ENCODE data around the gene TK2. TPM values are rescaled to one million over a fixed set of nuclear protein-coding genes. Genes with fewer than 3 reads are reported as not detected.

Gene TK2
- total and polyA plus RNA-seq, 9 of the 15 experiments (the other 6 are each of a cell fraction or from before 2014, with no cell fraction given), result 1.1 to 10.2 (median 5.3) TPM

- no peak for TF ChIP-seq ZBTB49 (CRISPR knock-in tag; IDR thresholded peaks at IDR 0.05; ENCODE audit: borderline replicate concordance)
These were observed 39.2 kb upstream of the TK2 start (continued) for GRCh38 chr16:66588981-66589713.

- H3K27me3 ChIP-seq (ENCODE audit: control insufficient read depth in 2 of 2, insufficient read depth in 2 of 2, low read length in 2 of 2), result no peaks in the 10 kb centered on the region
- no peaks in the 10 kb centered on the region for H3K79me2 ChIP-seq (ENCODE audit: control insufficient read depth, insufficient read depth, low read length)
- H4K20me1 ChIP-seq (replicated peaks; ENCODE audit: control insufficient read depth, insufficient read depth, low read length), result no peaks in the 10 kb centered on the region
- ATAC-seq (no peak), DNase-seq (ENCODE audit: extremely low read depth in 1 of 4, low spot score in 3 of 4) (no peak), FAIRE-seq (no peak)
- no TSS peak for BruUV-seq (replicated peaks)
- no peak overlapping the region for H3K4me3 ChIP-seq
- ChIA-PET CTCF (ENCODE audit: low intra/inter-chr PET ratio) (interaction anchor here (1.8 to 3.5 kb wide), 2 partner anchors 109 to 181 kb away, joined by 17 to 22 read pairs; no protein-coding TSS in a partner anchor), POLR2A (no interaction called here)
- H3K9me3 ChIP-seq (replicated peaks; ENCODE audit: control insufficient read depth, insufficient read depth, low read depth, low read length), result no peaks in the 10 kb centered on the region
- no peak overlapping the region for H3K4me2 ChIP-seq (ENCODE audit: insufficient read depth, low read length)
- H3K27ac ChIP-seq (ENCODE audit: extremely low read depth, low read depth, low read length), result no peak overlapping the region
- peak; percentile 39 for TF ChIP-seq ZNF316 (IDR thresholded peaks at IDR 0.05)
- no peak for TF ChIP-seq ETV1 (tag; conservative IDR thresholded peaks at IDR 0.05; ENCODE audit: low read depth)
- TF ChIP-seq EP300 (IDR thresholded peaks at IDR 0.05; ENCODE audit: low read length), result no peak
- no peak for TF ChIP-seq POLR2G (IDR thresholded peaks at IDR 0.05; ENCODE audit: low read depth, low read length)
- TF ChIP-seq DDX20 (tag; IDR thresholded peaks at IDR 0.05; ENCODE audit: low read depth), result no peak
- no peak for TF ChIP-seq SPI1 (IDR thresholded peaks at IDR 0.05; ENCODE audit: borderline replicate concordance, low read depth, low read length)
- no peak for TF ChIP-seq SMAD1 (IDR thresholded peaks at IDR 0.05; ENCODE audit: low read depth, low read length, partially characterized antibody)
- TF ChIP-seq SNAPC5 (CRISPR knock-in tag; IDR thresholded peaks at IDR 0.05), result no peak
- TF ChIP-seq CHD2 (IDR thresholded peaks at IDR 0.05; ENCODE audit: low read depth, low read length), result no peak
- peak; percentile 33; the same call in 1 of the 2 replicates for TF ChIP-seq C11orf30 (IDR thresholded peaks at IDR 0.05; ENCODE audit: low read depth)
- no peak for TF ChIP-seq ZNF609 (CRISPR knock-in tag; IDR thresholded peaks at IDR 0.05; ENCODE audit: borderline replicate concordance)
- H3K36me3 ChIP-seq (ENCODE audit: control insufficient read depth, insufficient read depth, low read length), result no peaks in the 10 kb centered on the region
- intact Hi-C loops (cut with micrococcal nuclease), result no loop called here
- H2AFZ ChIP-seq (ENCODE audit: low read depth, low read length), result no peak overlapping the region
- 31% methylated on average over 7 of the region's 7 CpGs for WGBS (ENCODE audit: insufficient coverage, low coverage, missing lambda C conversion rate)
- no peak overlapping the region; a peak in 1 of 4 replicates for H3K9ac ChIP-seq (ENCODE audit: insufficient read depth in 1 of 2, low read depth in 2 of 2, low read length in 2 of 2)
- no peaks in the 10 kb centered on the region for H3K9me1 ChIP-seq (ENCODE audit: control insufficient read depth, insufficient read depth, low read length)
- H3K4me1 ChIP-seq (replicated peaks in 1 of 2; ENCODE audit: control insufficient read depth in 2 of 2, insufficient read depth in 2 of 2, low read length in 2 of 2), result no peaks in the 10 kb centered on the region; a peak in 1 of 5 replicates
- in situ Hi-C loops (cut with MboI), result no loop called here
These were observed 38.1 kb upstream of the TK2 start for GRCh38 chr16:66587881-66588600.
